Natural killer cell (primary cell): ENCODE data around the gene TBX4. TPM values are rescaled to one million over a fixed set of nuclear protein-coding genes. Genes with fewer than 3 reads are reported as not detected.

Experiments used
- ATAC-seq, 3 donors: fragments of 150-1000 bp in 2 of 3; fragments of 200-7000 bp in 1 of 3; cut with Tn5 transposase; 1 replicate in 1 of 3; 2 replicates in 2 of 3; pipeline ENCODE4 v1.10.0; 2021; ENCODE audit warnings: mild to moderate bottlenecking in 2 of 3, moderate library complexity in 2 of 3
- DNase-seq, 2 donors: peaks; one replicate each; pipeline versions ENCODE4 v3.0.0 to v3.0.0-alpha.2; 2013 to 2021; ENCODE audit warnings: mixed read lengths in 1 of 2
- H3K27ac ChIP-seq: one replicate; pipeline ENCODE4 v1.5.1; 2013; ENCODE audit warnings: mild to moderate bottlenecking, low read length
- H3K27me3 ChIP-seq: one replicate; pipeline ENCODE4 v1.6.1; 2013; ENCODE audit warnings: low read length; ENCODE audit not compliant: control insufficient read depth, insufficient read depth
- H3K36me3 ChIP-seq: one replicate; pipeline ENCODE4 v1.6.1; 2013; ENCODE audit warnings: low read length; ENCODE audit not compliant: control insufficient read depth, insufficient read depth
- H3K4me1 ChIP-seq: one replicate; pipeline ENCODE4 v1.6.1; 2013; ENCODE audit warnings: low read length; ENCODE audit not compliant: control insufficient read depth, insufficient read depth
- H3K4me3 ChIP-seq: one replicate; pipeline ENCODE4 v1.5.1; 2013; ENCODE audit warnings: low read length
- H3K9me3 ChIP-seq: one replicate; pipeline ENCODE4 v1.6.1; 2013; ENCODE audit warnings: low read length; ENCODE audit not compliant: control insufficient read depth, insufficient read depth
- H3K27ac Mint-ChIP-seq, 2 donors: one replicate each; pipeline ENCODE4 v1.8.0; 2022; ENCODE audit warnings: mild to moderate bottlenecking in 2 of 2, mixed read lengths in 2 of 2, moderate library complexity in 1 of 2
- H3K27me3 Mint-ChIP-seq, 2 donors: one replicate each; pipeline ENCODE4 v1.8.0; 2022; ENCODE audit warnings: low read depth in 2 of 2, mixed read lengths in 2 of 2
- H3K36me3 Mint-ChIP-seq: one replicate; pipeline ENCODE4 v1.8.0; 2022; ENCODE audit warnings: mixed read lengths
- H3K4me1 Mint-ChIP-seq, 2 donors: one replicate each; pipeline ENCODE4 v1.8.0; 2022; ENCODE audit warnings: mixed read lengths in 2 of 2
- H3K4me3 Mint-ChIP-seq: one replicate; pipeline ENCODE4 v1.8.0; 2022; ENCODE audit warnings: mild to moderate bottlenecking, moderate library complexity, mixed read lengths
- H3K9me3 Mint-ChIP-seq, 2 donors: one replicate each; pipeline ENCODE4 v1.8.0; 2022; ENCODE audit warnings: mixed read lengths in 2 of 2
- WGBS: methylation state at CpG from one replicate; pipeline ENCODE4 v1.1.7; 2013; ENCODE audit warnings: missing lambda C conversion rate; ENCODE audit not compliant: insufficient coverage; 5-methylcytosine and 5-hydroxymethylcytosine counted together
- intact Hi-C: fragments of 100-400 bp; cut with micrococcal nuclease; formaldehyde crosslinking; loops from one replicate; pipeline ENCODE4 v1.14.2; 2022
- total RNA-seq, 4 donors: library from RNA; stranded (reverse); fragments of 120-200 nt in 1 of 4; gene quantifications; one replicate each; pipeline versions ENCODE4 v1.2.3 to v1.2.4, GENCODE V29; 2013 to 2022
- TF ChIP-seq, protein P1 (sequence below): fragments of 200-600 bp; IDR thresholded peaks from one replicate; pipeline ENCODE4 v1.8.0; 2022; ENCODE audit warnings: antibody characterized with exemption

TBX4 gene
- total RNA-seq, 3 donors from 2014 or later (not counting 1 experiment from before 2014, with no cell fraction given) = not detected

DNA sequence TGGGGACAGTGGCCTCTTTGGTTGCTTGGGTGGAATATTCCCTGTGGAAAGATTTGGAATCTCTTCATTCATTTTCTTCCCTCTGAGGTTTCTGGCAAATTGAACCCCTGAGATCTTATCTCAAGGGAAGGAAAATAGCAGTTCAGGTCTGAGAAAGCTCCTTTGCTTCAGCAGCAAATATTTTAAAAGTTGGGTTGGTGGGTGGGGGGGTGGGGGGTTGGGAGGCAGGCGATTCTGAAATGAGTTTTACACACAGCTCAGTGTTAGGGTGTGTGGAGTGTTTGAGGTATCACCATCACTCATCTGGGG is 45.7 kb upstream of the TBX4 start:
- peaks cover 22 to 41% of the 10 kb centered on the region in 2 donors for H3K4me1 Mint-ChIP-seq
- no peak for DNase-seq
- Histone ChIP-seq H3K27ac (no peak overlapping the region), H3K36me3 (no peaks in the 10 kb centered on the region), H3K9me3 (peaks cover 2% of the 10 kb centered on the region), H3K4me3 (no peak overlapping the region), H3K4me1 (peaks cover 65% of the 10 kb centered on the region), H3K27me3 (peaks cover 76% of the 10 kb centered on the region)
- peaks cover 49 to 64% of the 10 kb centered on the region in 2 donors for H3K27me3 Mint-ChIP-seq
- H3K36me3 Mint-ChIP-seq = no peaks in the 10 kb centered on the region
- no peaks in the 10 kb centered on the region for H3K9me3 Mint-ChIP-seq
- 50% methylated on average over 1 of the region's 1 CpG for WGBS
- TF ChIP-seq, protein P1, sequence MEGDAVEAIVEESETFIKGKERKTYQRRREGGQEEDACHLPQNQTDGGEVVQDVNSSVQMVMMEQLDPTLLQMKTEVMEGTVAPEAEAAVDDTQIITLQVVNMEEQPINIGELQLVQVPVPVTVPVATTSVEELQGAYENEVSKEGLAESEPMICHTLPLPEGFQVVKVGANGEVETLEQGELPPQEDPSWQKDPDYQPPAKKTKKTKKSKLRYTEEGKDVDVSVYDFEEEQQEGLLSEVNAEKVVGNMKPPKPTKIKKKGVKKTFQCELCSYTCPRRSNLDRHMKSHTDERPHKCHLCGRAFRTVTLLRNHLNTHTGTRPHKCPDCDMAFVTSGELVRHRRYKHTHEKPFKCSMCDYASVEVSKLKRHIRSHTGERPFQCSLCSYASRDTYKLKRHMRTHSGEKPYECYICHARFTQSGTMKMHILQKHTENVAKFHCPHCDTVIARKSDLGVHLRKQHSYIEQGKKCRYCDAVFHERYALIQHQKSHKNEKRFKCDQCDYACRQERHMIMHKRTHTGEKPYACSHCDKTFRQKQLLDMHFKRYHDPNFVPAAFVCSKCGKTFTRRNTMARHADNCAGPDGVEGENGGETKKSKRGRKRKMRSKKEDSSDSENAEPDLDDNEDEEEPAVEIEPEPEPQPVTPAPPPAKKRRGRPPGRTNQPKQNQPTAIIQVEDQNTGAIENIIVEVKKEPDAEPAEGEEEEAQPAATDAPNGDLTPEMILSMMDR = no peak
- H3K4me3 Mint-ChIP-seq = no peak overlapping the region
- intact Hi-C loops = no loop called here
- ATAC-seq = no peak
- no peak overlapping the region for H3K27ac Mint-ChIP-seq

DNA sequence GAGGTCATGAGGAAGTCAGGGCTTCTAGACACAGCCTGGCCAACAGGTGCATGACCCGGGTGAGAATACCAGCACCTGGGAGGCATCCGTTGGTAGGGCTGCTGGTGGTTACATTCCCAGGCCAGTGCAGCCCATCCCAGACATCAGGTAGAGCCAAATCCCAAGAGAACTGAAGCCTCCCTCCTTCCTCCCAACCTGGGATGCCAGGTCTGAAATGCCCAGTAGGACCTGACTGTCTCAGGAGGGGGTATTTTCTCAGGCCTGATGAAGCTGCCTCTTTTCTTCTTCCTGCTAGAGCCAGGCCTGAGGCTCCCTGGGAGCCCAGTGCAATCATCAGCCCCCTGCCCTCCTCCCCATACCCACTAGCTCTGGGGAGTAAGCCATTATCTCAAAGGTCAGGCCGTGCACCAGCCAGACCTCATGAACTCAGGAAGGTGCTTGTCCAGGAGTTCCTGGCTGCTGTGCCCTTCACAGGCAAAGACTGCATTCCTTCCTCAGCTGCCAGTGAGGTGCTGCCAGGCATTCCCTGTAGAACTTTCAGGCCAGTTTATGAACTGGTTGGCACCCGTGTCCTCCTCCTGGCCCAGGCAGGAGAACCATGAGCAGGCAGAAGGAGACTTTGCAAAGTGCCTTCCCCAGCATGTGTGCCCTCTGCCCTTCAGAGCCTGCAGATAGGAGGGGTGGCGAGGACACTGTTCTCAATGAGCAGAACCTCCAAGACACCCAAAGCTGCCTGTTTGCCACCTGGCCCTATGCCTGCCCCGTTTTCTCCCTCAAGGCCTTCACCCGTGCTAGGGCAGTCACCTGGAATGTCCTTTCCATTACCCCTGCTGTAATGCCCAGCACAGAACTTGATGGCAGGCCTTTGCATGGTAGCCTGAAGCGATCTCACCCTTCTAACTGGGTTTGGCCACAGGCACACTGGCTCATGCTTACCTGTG is 45.0 kb upstream of the TBX4 start:
- no peak overlapping the region for H3K4me3 ChIP-seq
- H3K9me3 ChIP-seq = peaks cover 2% of the 10 kb centered on the region
- no peak for ATAC-seq
- Mint-ChIP-seq H3K27me3 (peaks cover 45 to 58% of the 10 kb centered on the region in 2 donors), H3K9me3 (no peaks in the 10 kb centered on the region), H3K36me3 (no peaks in the 10 kb centered on the region), H3K4me3 (no peak overlapping the region), H3K4me1 (peaks cover 21 to 40% of the 10 kb centered on the region in 2 donors), H3K27ac (no peak overlapping the region)
- intact Hi-C loops = no loop called here
- H3K36me3 ChIP-seq = no peaks in the 10 kb centered on the region
- H3K4me1 ChIP-seq = peaks cover 72% of the 10 kb centered on the region
- H3K27me3 ChIP-seq = peaks cover 75% of the 10 kb centered on the region
- 60% methylated on average over 8 of the region's 8 CpGs for WGBS
- no peak for DNase-seq
- no peak overlapping the region for H3K27ac ChIP-seq
- TF ChIP-seq, protein P1 = no peak

DNA sequence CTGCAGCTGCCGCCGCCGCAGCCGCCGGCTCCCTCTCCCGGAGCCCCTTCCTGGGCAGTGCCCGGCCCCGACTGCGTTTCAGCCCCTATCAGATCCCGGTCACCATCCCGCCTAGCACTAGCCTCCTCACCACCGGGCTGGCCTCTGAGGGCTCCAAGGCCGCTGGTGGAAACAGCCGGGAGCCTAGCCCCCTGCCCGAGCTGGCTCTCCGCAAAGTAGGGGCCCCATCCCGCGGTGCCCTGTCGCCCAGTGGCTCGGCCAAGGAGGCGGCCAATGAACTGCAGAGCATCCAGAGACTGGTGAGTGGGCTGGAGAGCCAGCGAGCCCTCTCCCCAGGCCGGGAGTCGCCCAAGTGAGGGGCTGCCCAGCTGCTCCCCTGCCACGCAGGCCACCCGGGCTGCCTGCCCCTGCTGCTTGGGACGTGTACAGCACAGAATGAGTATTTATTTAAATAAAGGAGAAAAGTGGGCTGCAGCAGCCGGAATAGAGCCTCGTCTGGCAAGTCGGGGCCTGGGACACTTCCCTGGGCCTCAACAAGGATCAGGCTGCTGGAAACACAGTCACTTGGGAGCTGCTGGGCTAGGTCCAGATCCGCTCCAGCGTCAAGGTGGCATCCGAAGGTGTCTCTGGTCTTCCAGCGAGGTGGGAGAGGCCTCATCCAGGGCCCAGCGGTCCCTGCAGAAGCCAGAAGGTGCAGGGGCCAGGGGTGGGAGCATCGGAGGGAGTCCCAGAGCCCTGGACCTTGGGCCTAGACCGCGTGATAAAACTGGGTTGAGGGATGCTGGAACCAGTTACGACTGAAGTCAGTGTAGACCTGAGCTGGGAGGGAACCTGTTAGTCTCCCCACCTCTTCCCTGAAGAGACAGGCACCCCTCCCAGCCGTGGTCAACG is 43.8 kb upstream of the TBX4 start:
- DNase-seq = peak; percentile 14 to 21
- H3K9me3 ChIP-seq = peaks cover 2% of the 10 kb centered on the region
- no peak overlapping the region for H3K4me3 ChIP-seq
- Mint-ChIP-seq H3K9me3 (no peaks in the 10 kb centered on the region), H3K36me3 (no peaks in the 10 kb centered on the region), H3K4me1 (peaks cover 9 to 35% of the 10 kb centered on the region in 2 donors), H3K27me3 (peaks cover 33 to 47% of the 10 kb centered on the region in 2 donors), H3K27ac (no peak overlapping the region), H3K4me3 (peak overlapping the region; percentile 66)
- H3K27ac ChIP-seq = no peak overlapping the region
- intact Hi-C loops = no loop called here
- 14% methylated on average over 41 of the region's 41 CpGs for WGBS
- no peaks in the 10 kb centered on the region for H3K36me3 ChIP-seq
- no peak for ATAC-seq
- H3K27me3 ChIP-seq = peaks cover 68% of the 10 kb centered on the region
- TF ChIP-seq, protein P1 = no peak
- H3K4me1 ChIP-seq = peaks cover 75% of the 10 kb centered on the region
